Hepatocyte (in vitro differentiated cells): ENCODE data around the gene PDGFD. TPM values are rescaled to one million over a fixed set of nuclear protein-coding genes. Genes with fewer than 3 reads are reported as not detected.

Source experiments
- DNase-seq: peaks from one replicate; pipeline ENCODE4 v3.0.0-alpha.2; 2016; ENCODE audit warnings: low spot score
- H2AFZ ChIP-seq: fragments of 200-600 bp; sonication (generic); 2 replicates; pipeline ENCODE4 v1.6.0; 2016; ENCODE audit warnings: antibody characterized with exemption, mild to moderate bottlenecking
- H3K27ac ChIP-seq: fragments of 200-600 bp; sonication (generic); 2 replicates; pipeline ENCODE4 v1.5.1; 2016; ENCODE audit warnings: mild to moderate bottlenecking
- H3K27me3 ChIP-seq: fragments of 200-600 bp; sonication (generic); 2 replicates; pipeline ENCODE4 v1.6.1; 2016
- H3K36me3 ChIP-seq: fragments of 200-600 bp; sonication (generic); replicated peaks from 2 replicates; pipeline ENCODE4 v1.5.1; 2016; ENCODE audit warnings: low read depth; ENCODE audit not compliant: insufficient read depth
- H3K4me1 ChIP-seq: fragments of 200-600 bp; sonication (generic); 2 replicates; pipeline ENCODE4 v1.5.1; 2016; ENCODE audit warnings: mild to moderate bottlenecking, moderate library complexity; ENCODE audit not compliant: insufficient read depth
- H3K4me2 ChIP-seq: fragments of 200-600 bp; sonication (generic); 2 replicates; pipeline ENCODE4 v1.6.0; 2016
- H3K4me3 ChIP-seq: fragments of 200-600 bp; sonication (generic); 2 replicates; pipeline ENCODE4 v1.5.1; 2016; ENCODE audit warnings: mild to moderate bottlenecking
- H3K79me2 ChIP-seq: fragments of 200-600 bp; sonication (generic); 2 replicates; pipeline ENCODE4 v1.6.0; 2017; ENCODE audit warnings: mild to moderate bottlenecking
- H3K9me2 ChIP-seq: fragments of 200-600 bp; sonication (generic); replicated peaks from 2 replicates; pipeline ENCODE4 v1.6.0; 2017; ENCODE audit warnings: mild to moderate bottlenecking; ENCODE audit not compliant: insufficient read depth
- H3K9me3 ChIP-seq: fragments of 200-600 bp; sonication (generic); 2 replicates; pipeline ENCODE4 v1.5.1; 2016; ENCODE audit warnings: low read depth, mild to moderate bottlenecking
- H4K20me1 ChIP-seq: fragments of 200-600 bp; sonication (generic); 2 replicates; pipeline ENCODE4 v1.6.0; 2016; ENCODE audit warnings: mild to moderate bottlenecking; ENCODE audit not compliant: insufficient read depth, poor library complexity, severe bottlenecking
- EZH2 ChIP-seq: fragments of 200-600 bp; sonication (generic); IDR thresholded peaks from 2 replicates; pipeline ENCODE4 v1.6.1; 2016; ENCODE audit warnings: antibody characterized with exemption, mild to moderate bottlenecking, borderline replicate concordance
- EZH2phosphoT487 ChIP-seq: fragments of 200-600 bp; sonication (generic); IDR thresholded peaks from one replicate; pipeline ENCODE4 v1.6.1; 2018; ENCODE audit warnings: antibody characterized with exemption, mild to moderate bottlenecking, low read depth, moderate library complexity; ENCODE audit not compliant: unreplicated experiment, severe bottlenecking
- WGBS: methylation state at CpG from one replicate; pipeline ENCODE4 v1.1.6; 2016; ENCODE audit warnings: low lambda C conversion rate; ENCODE audit errors: missing lambda C conversion rate; 5-methylcytosine and 5-hydroxymethylcytosine counted together
- polyA plus RNA-seq: library from polyadenylated mRNA; unstranded; fragments of >200 nt; fragmentation: Nextera tagmentation; extraction: Ambion mirVana; gene quantifications from 2 replicates; pipeline ENCODE4 v1.2.1, GENCODE V29; 2016
- total RNA-seq: library from RNA; depleted of rRNA; stranded (reverse); fragments of >200 nt; gene quantifications from 2 replicates; pipeline ENCODE4 v1.2.3, GENCODE V29; 2014
- TF ChIP-seq, protein P1 (sequence below): fragments of 200-600 bp; sonication (generic); IDR thresholded peaks from 2 replicates; pipeline ENCODE4 v1.5.1; 2016; ENCODE audit warnings: antibody characterized with exemption, mild to moderate bottlenecking; ENCODE audit not compliant: poor library complexity

Gene PDGFD
- total and polyA plus RNA-seq, 2 experiments from 2014 or later, result 17.3 to 29.6 TPM

DNA sequence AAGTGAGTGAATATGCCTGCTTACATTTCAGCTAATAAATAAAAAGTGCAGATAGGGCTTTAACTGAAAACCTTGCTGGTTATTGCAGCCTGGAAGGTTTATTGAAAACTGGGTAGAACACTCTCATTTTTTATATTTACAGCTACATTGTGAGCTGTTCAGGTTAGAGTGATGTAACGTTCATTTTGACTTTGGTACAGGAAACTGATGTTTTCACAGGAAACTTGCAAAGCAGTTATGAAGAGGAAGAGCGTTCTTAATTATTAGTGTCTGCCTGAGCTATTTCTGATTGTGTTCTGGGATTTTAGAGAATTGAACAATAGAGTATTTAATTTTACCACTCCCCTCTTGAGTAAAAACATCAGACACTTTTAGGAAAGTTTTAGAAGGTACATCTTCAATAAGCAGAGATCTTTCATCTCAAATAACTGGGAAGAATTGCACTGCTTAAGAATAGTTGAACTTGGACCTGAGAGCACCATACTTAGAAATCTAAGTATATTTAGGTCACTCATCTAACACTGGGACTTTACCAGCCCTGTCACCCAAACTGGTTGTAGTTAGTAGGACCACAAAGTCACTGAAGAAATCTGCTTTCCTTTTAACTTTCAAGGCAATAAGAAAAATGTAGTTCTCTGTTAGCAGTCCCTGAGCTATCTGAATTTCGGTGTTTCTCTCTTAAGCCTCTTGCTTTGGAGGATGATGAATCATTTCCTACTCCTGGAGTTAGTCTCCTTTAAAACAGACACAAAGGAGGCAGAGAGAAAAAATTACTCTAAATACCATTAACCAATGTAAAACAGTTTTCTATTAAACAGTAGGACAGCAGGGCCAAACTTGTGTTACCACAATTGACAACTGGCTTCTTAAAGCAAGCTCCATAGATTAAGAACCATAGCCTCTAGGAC, 256.1 kb downstream of the PDGFD start:
- no peak overlapping the region for H2AFZ ChIP-seq
- H3K9me3 ChIP-seq, result no peaks in the 10 kb centered on the region

DNA sequence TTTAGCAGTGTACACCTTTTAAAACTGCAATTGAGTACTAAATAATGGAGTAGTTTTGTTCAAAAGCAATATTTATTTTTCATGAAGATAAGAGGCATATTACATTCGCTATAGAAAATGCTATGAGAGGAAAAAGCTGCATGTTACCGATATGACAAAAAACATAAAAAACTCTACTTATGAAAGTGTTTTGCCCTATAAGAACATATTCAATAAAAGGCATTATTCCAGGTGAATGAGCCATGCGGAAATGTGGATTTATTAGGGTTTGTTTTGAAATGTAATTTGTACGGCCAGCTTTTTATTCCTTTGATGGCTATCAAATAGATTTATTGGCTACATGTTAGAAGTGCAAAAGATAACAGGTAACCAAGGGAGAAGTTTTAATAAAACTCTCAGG, 256.8 kb downstream of the PDGFD start:
- TF ChIP-seq, protein P1, sequence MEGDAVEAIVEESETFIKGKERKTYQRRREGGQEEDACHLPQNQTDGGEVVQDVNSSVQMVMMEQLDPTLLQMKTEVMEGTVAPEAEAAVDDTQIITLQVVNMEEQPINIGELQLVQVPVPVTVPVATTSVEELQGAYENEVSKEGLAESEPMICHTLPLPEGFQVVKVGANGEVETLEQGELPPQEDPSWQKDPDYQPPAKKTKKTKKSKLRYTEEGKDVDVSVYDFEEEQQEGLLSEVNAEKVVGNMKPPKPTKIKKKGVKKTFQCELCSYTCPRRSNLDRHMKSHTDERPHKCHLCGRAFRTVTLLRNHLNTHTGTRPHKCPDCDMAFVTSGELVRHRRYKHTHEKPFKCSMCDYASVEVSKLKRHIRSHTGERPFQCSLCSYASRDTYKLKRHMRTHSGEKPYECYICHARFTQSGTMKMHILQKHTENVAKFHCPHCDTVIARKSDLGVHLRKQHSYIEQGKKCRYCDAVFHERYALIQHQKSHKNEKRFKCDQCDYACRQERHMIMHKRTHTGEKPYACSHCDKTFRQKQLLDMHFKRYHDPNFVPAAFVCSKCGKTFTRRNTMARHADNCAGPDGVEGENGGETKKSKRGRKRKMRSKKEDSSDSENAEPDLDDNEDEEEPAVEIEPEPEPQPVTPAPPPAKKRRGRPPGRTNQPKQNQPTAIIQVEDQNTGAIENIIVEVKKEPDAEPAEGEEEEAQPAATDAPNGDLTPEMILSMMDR, result no peak
- TF ChIP-seq EZH2phosphoT487 (no peak), EZH2 (no peak)
- DNase-seq, result no peak
- H3K27ac ChIP-seq, result no peak overlapping the region
- no peaks in the 10 kb centered on the region for H3K36me3 ChIP-seq
- no peaks in the 10 kb centered on the region for H3K9me3 ChIP-seq
- H3K27me3 ChIP-seq, result no peaks in the 10 kb centered on the region
- H3K9me2 ChIP-seq, result no peaks in the 10 kb centered on the region
- no peaks in the 10 kb centered on the region for H3K4me1 ChIP-seq
- no peaks in the 10 kb centered on the region for H3K79me2 ChIP-seq
- no peaks in the 10 kb centered on the region for H4K20me1 ChIP-seq
- no peak overlapping the region for H2AFZ ChIP-seq
- no peak overlapping the region for H3K4me2 ChIP-seq
- H3K4me3 ChIP-seq, result no peak overlapping the region
- 82% methylated on average over 4 of the region's 4 CpGs for WGBS

More for the DNA sequence above, 256.1 kb downstream of the PDGFD start:
- Histone ChIP-seq H3K4me2 (no peak overlapping the region), H3K4me1 (no peaks in the 10 kb centered on the region), H3K27me3 (no peaks in the 10 kb centered on the region), H3K36me3 (no peaks in the 10 kb centered on the region), H3K4me3 (no peak overlapping the region), H3K27ac (peak overlapping the region; percentile 1), H3K9me2 (no peaks in the 10 kb centered on the region), H3K79me2 (no peaks in the 10 kb centered on the region), H4K20me1 (no peaks in the 10 kb centered on the region)
- DNase-seq, result no peak
- 68% methylated on average over 3 of the region's 3 CpGs for WGBS
- TF ChIP-seq, protein P1, result no peak
- TF ChIP-seq EZH2 (no peak), EZH2phosphoT487 (no peak)

DNA sequence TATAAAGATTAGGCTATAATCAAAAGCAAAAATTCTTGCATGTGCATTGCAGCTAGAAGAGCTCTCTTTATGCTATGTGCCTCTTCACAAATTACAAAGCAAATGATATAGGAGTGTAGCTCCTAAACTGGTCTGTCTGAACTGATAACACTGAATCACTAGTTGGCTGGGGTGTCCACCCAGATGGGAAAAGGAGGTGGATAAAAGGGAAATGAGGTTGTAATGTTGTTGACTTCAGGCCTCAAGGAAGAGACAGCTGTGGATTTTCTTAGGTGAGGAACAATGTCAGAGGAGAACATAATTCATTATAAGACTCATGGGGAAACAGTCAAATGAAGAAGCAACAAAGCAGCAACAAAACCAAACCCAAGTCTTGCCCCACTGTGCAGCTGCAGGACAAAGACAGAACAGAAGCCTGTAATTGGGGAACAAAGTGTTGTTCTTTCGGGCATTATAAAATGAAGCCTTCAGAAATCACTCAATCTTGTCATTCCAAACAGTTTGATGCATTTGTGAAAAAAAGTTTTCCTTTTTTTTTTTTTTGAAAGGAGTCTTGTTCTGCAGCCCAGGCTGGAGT, 257.6 kb downstream of the PDGFD start:
- Histone ChIP-seq H2AFZ (no peak overlapping the region), H3K4me1 (no peaks in the 10 kb centered on the region), H3K9me3 (no peaks in the 10 kb centered on the region), H3K79me2 (no peaks in the 10 kb centered on the region), H3K27me3 (no peaks in the 10 kb centered on the region), H3K36me3 (no peaks in the 10 kb centered on the region), H4K20me1 (no peaks in the 10 kb centered on the region), H3K4me3 (no peak overlapping the region), H3K27ac (no peak overlapping the region), H3K4me2 (no peak overlapping the region), H3K9me2 (no peaks in the 10 kb centered on the region)
- 78% methylated on average over 1 of the region's 1 CpG for WGBS
- DNase-seq, result no peak
- TF ChIP-seq EZH2 (no peak), EZH2phosphoT487 (no peak)
- TF ChIP-seq, protein P1, result no peak
